ENCODE measurements around the gene GALNT15. TPM values are rescaled to one million over a fixed set of nuclear protein-coding genes. Genes with fewer than 3 reads are reported as not detected.

The GALNT15 gene
- total and polyA plus RNA-seq, 2 donors (not counting 3 experiments of a cell fraction or from before 2014, with no cell fraction given): 0.87 to 5.4 TPM

DNA sequence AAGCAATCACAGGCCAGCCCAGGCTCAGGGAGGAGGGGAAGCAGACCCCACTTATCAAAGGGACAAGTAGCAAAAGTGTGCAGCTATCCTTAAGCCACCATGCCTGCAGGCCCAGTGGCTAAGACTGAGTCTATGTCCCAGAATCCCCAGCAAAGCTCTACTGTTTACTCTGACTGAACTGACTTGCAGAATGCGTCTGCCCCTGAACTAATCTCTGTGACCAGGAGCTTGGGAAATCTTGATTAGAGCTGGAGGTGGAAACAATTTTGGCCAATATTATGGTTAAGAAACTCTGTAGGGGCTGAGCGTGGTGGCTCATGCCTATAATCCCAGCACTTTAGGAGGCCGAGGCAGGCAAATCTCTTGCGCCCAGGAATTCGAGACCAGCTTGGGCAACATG lies 67.7 kb downstream of the GALNT15 start:
- dilution Hi-C loops (cut with MboI; ENCODE audit: extremely low pct_ligation_motif_present, low sequenced_read_pairs): no loop called here
- FAIRE-seq: no peak
- intact Hi-C loops (cut with micrococcal nuclease): no loop called here
- no peaks in the 10 kb centered on the region for H3K9me1 ChIP-seq (replicated peaks; ENCODE audit: control insufficient read depth, extremely low read depth, insufficient read depth, low read length)
- H3K9ac ChIP-seq (replicated peaks; ENCODE audit: extremely low read depth, insufficient read depth, low read length): no peak overlapping the region
- H3K9me3 ChIP-seq (replicated peaks; ENCODE audit: control insufficient read depth, insufficient read depth, low read length): no peaks in the 10 kb centered on the region
- H3K4me2 ChIP-seq (ENCODE audit: insufficient read depth, low read length): no peak overlapping the region
- ChIA-PET CTCF (interaction anchor here (0.8 to 4.2 kb wide), 3 partner anchors 193 to 426 kb away, joined by 3 to 30 read pairs (median 5); no protein-coding TSS in a partner anchor), POLR2A (interaction anchor here (0.6 kb wide), 1 partner anchor 801 kb away, joined by 3 read pairs; no protein-coding TSS in a partner anchor)
- no peak overlapping the region for H3K27ac ChIP-seq (ENCODE audit: insufficient read depth, low read depth, low read length)
- no peak overlapping the region for H3K4me3 ChIP-seq (replicated peaks in 1 of 3; ENCODE audit: insufficient read depth in 1 of 3, low read depth in 1 of 3, low read length in 3 of 3)
- H3K36me3 ChIP-seq (ENCODE audit: control insufficient read depth in 2 of 2, extremely low read depth in 1 of 2, insufficient read depth in 2 of 2, low read length in 2 of 2): no peaks in the 10 kb centered on the region
- TF ChIP-seq POLR2AphosphoS5 (IDR thresholded peaks at IDR 0.05; ENCODE audit: insufficient read depth, low read depth, low read length): no peak
- no peak for TF ChIP-seq MYC (IDR thresholded peaks at IDR 0.05; ENCODE audit: low read depth, low read length)
- TF ChIP-seq, protein P1, sequence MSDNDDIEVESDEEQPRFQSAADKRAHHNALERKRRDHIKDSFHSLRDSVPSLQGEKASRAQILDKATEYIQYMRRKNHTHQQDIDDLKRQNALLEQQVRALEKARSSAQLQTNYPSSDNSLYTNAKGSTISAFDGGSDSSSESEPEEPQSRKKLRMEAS (IDR thresholded peaks at IDR 0.05; ENCODE audit: insufficient read depth, insufficient read length): no peak
- no peak for TF ChIP-seq POLR2A (IDR thresholded peaks at IDR 0.05; ENCODE audit: low read depth, low read length)
- no peak for TF ChIP-seq FOS (IDR thresholded peaks at IDR 0.05; ENCODE audit: borderline replicate concordance, insufficient read depth, low read length)
- no peak for TF ChIP-seq JUN (IDR thresholded peaks at IDR 0.05; ENCODE audit: borderline replicate concordance, insufficient read depth, insufficient read length, low read depth)
- TF ChIP-seq EZH2 (IDR thresholded peaks at IDR 0.05; ENCODE audit: borderline replicate concordance, low read depth, low read length, severe bottlenecking): no peak
- TF ChIP-seq GATA2 (IDR thresholded peaks at IDR 0.05; ENCODE audit: insufficient read depth, insufficient read length, low read depth, low read length): no peak
- TF ChIP-seq, protein P2, sequence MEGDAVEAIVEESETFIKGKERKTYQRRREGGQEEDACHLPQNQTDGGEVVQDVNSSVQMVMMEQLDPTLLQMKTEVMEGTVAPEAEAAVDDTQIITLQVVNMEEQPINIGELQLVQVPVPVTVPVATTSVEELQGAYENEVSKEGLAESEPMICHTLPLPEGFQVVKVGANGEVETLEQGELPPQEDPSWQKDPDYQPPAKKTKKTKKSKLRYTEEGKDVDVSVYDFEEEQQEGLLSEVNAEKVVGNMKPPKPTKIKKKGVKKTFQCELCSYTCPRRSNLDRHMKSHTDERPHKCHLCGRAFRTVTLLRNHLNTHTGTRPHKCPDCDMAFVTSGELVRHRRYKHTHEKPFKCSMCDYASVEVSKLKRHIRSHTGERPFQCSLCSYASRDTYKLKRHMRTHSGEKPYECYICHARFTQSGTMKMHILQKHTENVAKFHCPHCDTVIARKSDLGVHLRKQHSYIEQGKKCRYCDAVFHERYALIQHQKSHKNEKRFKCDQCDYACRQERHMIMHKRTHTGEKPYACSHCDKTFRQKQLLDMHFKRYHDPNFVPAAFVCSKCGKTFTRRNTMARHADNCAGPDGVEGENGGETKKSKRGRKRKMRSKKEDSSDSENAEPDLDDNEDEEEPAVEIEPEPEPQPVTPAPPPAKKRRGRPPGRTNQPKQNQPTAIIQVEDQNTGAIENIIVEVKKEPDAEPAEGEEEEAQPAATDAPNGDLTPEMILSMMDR (IDR thresholded peaks at IDR 0.05; ENCODE audit: extremely low read depth in 1 of 2, insufficient read depth in 1 of 2, low read depth in 1 of 2, low read length in 2 of 2): no peak
- H3K4me1 ChIP-seq (ENCODE audit: control insufficient read depth, extremely low read depth, insufficient read depth, low read length): peaks cover 11% of the 10 kb centered on the region
- H3K79me2 ChIP-seq (ENCODE audit: control insufficient read depth, insufficient read depth, low read length): no peaks in the 10 kb centered on the region
- H4K20me1 ChIP-seq (replicated peaks; ENCODE audit: control insufficient read depth, extremely low read depth, insufficient read depth, low read length): no peaks in the 10 kb centered on the region
- no peaks in the 10 kb centered on the region for H3K27me3 ChIP-seq (ENCODE audit: control insufficient read depth in 2 of 2, insufficient read depth in 2 of 2, low read length in 2 of 2)
- H2AFZ ChIP-seq (ENCODE audit: low read depth, low read length): no peak overlapping the region
- no peak for DNase-seq (ENCODE audit: low read depth, low spot score)
- BruUV-seq (replicated peaks): no TSS peak
